B cell (primary cell): Measurements from ENCODE around the gene SRRM5. TPM values are rescaled to one million over a fixed set of nuclear protein-coding genes. Genes with fewer than 3 reads are reported as not detected.
A peak's percentile ranks its signal among the peaks of the same experiment; 100 is the strongest.

Experiments
- ATAC-seq: fragments of 200-7000 bp; cut with Tn5 transposase; one replicate; pipeline ENCODE4 v1.10.0; 2021; ENCODE audit warnings: low read depth, mild to moderate bottlenecking, moderate number of reproducible peaks, moderate library complexity
- CTCF ChIA-PET: fragments of 350-600 bp; sonication (Branson Sonifier 250); formaldehyde crosslinking; loops from one replicate; lab custom pipeline; 2021; ENCODE audit warnings: antibody characterized with exemption, inconsistent platforms; lab: Charles Lee
- POLR2A ChIA-PET: fragments of 350-600 bp; sonication (Branson Sonifier 250); formaldehyde crosslinking; loops from one replicate; lab custom pipeline; 2021; ENCODE audit warnings: antibody characterized with exemption; lab: Charles Lee
- DNase-seq: peaks from one replicate; pipeline ENCODE4 v3.0.0; 2013
- H2AFZ ChIP-seq: 2 replicates; pipeline ENCODE4 v1.6.1; 2012; ENCODE audit warnings: mild to moderate bottlenecking, low read depth, low read length; ENCODE audit not compliant: insufficient read depth, poor library complexity, severe bottlenecking
- H3K27ac ChIP-seq, 2 donors: 1 replicate in 1 of 2; 2 replicates in 1 of 2; pipeline ENCODE4 v1.5.1; 2012 to 2013; ENCODE audit warnings: low read length in 2 of 2, mild to moderate bottlenecking in 2 of 2, moderate library complexity in 1 of 2
- H3K27me3 ChIP-seq, 4 experiments: fragments of 200-600 bp in 1 of 4; sonication (generic) in 1 of 4; replicated peaks in 1 of 4; 1 replicate in 2 of 4; 2 replicates in 2 of 4; pipeline versions ENCODE4 v1.6.1 to v1.7.0; 2013 to 2016; ENCODE audit warnings: low read length in 3 of 4, mild to moderate bottlenecking in 2 of 4, mixed read lengths in 1 of 4, moderate library complexity in 1 of 4; ENCODE audit not compliant: insufficient read depth in 4 of 4, control insufficient read depth in 3 of 4; ENCODE audit errors: control extremely low read depth in 1 of 4
- H3K36me3 ChIP-seq, 2 experiments: replicated peaks in 1 of 2; 1 replicate in 1 of 2; 2 replicates in 1 of 2; pipeline versions ENCODE4 v1.6.1 to v1.7.1; 2013; ENCODE audit warnings: low read length in 1 of 2; ENCODE audit not compliant: insufficient read depth in 2 of 2, control insufficient read depth in 1 of 2; ENCODE audit errors: control extremely low read depth in 1 of 2, extremely low read depth in 1 of 2
- H3K4me1 ChIP-seq, 2 donors: fragments of 200-600 bp in 1 of 2; sonication (generic) in 1 of 2; 1 replicate in 1 of 2; 2 replicates in 1 of 2; pipeline versions ENCODE4 v1.5.1 to v1.6.1; 2013 to 2017; ENCODE audit warnings: low read length in 2 of 2; ENCODE audit not compliant: control insufficient read depth in 2 of 2, insufficient read depth in 2 of 2
- H3K4me2 ChIP-seq: replicated peaks from 2 replicates; pipeline ENCODE3; 2012; ENCODE audit warnings: mild to moderate bottlenecking, low read depth, low read length; ENCODE audit not compliant: poor library complexity, severe bottlenecking
- H3K4me3 ChIP-seq, 5 experiments: fragments of 200-600 bp in 1 of 5; sonication (generic) in 1 of 5; 1 replicate in 3 of 5; 2 replicates in 2 of 5; pipeline versions ENCODE4 v1.5.1 to v1.7.0; 2011 to 2016; ENCODE audit warnings: low read length in 4 of 5, mild to moderate bottlenecking in 4 of 5, low read depth in 2 of 5, control low read depth in 1 of 5, moderate library complexity in 1 of 5; ENCODE audit not compliant: insufficient read depth in 1 of 5; ENCODE audit errors: control extremely low read depth in 1 of 5, extremely low read depth in 1 of 5
- H3K79me2 ChIP-seq: fragments of 200-600 bp; sonication (generic); one replicate; pipeline ENCODE4 v1.6.0; 2016; ENCODE audit warnings: low read length; ENCODE audit not compliant: control insufficient read depth, insufficient read depth
- H3K9ac ChIP-seq: fragments of 200-600 bp; sonication (generic); 2 replicates; pipeline ENCODE4 v1.6.1; 2017; ENCODE audit warnings: mild to moderate bottlenecking, low read length, moderate library complexity
- H3K9me3 ChIP-seq, 3 donors: one replicate each; pipeline versions ENCODE4 v1.6.1 to v1.7.1; 2013; ENCODE audit warnings: low read length in 2 of 3; ENCODE audit not compliant: control insufficient read depth in 2 of 3, insufficient read depth in 1 of 3; ENCODE audit errors: control extremely low read depth in 1 of 3
- H4K20me1 ChIP-seq: 2 replicates; pipeline ENCODE4 v1.6.0; 2012; ENCODE audit warnings: mild to moderate bottlenecking, low read length; ENCODE audit not compliant: insufficient read depth, control insufficient read depth, poor library complexity, severe bottlenecking
- H3K27ac Mint-ChIP-seq: one replicate; pipeline ENCODE4 v1.8.0; 2021; ENCODE audit warnings: mixed read lengths
- H3K27me3 Mint-ChIP-seq: one replicate; pipeline ENCODE4 v1.8.0; 2021; ENCODE audit warnings: mixed read lengths
- H3K4me1 Mint-ChIP-seq: one replicate; pipeline ENCODE4 v1.8.0; 2021; ENCODE audit warnings: mixed read lengths
- H3K4me3 Mint-ChIP-seq: one replicate; pipeline ENCODE4 v1.8.0; 2021; ENCODE audit warnings: mixed read lengths
- H3K9me3 Mint-ChIP-seq: one replicate; pipeline ENCODE4 v1.8.0; 2022; ENCODE audit warnings: mixed read lengths; ENCODE audit not compliant: insufficient read depth
- CTCF ChIP-seq: fragments of 200-600 bp; IDR thresholded peaks from one replicate; pipeline ENCODE4 v1.8.0; 2022; ENCODE audit warnings: antibody characterized with exemption, mild to moderate bottlenecking
- EZH2 ChIP-seq: IDR thresholded peaks from 2 replicates; pipeline ENCODE4 v1.6.1; 2012; ENCODE audit warnings: borderline replicate concordance, low read depth, mild to moderate bottlenecking, moderate library complexity, low read length; ENCODE audit not compliant: insufficient read depth, poor library complexity, severe bottlenecking
- WGBS: methylation state at CpG from one replicate; pipeline ENCODE4 v1.1.5; 2013; ENCODE audit warnings: missing lambda C conversion rate; ENCODE audit not compliant: insufficient coverage; 5-methylcytosine and 5-hydroxymethylcytosine counted together
- intact Hi-C: fragments of 100-400 bp; cut with micrococcal nuclease; formaldehyde crosslinking; loops from one replicate; pipeline ENCODE4 v1.10.0; 2022
- polyA plus RNA-seq: library from polyadenylated mRNA; depleted of rRNA; stranded (reverse); fragments of >200 nt; gene quantifications from 2 replicates; pipeline ENCODE4 v1.2.3, GENCODE V29; 2012
- total RNA-seq, 2 donors: library from RNA; stranded (reverse); fragments of 120-200 nt in 1 of 2; gene quantifications; 1 replicate in 1 of 2; 2 replicates in 1 of 2; pipeline versions ENCODE4 v1.2.3 to v1.2.4, GENCODE V29; 2013 to 2022

The SRRM5 gene
- total and polyA plus RNA-seq, 2 donors (not counting 1 experiment from before 2014, with no cell fraction given) = 0.64 to 1.4 TPM

DNA sequence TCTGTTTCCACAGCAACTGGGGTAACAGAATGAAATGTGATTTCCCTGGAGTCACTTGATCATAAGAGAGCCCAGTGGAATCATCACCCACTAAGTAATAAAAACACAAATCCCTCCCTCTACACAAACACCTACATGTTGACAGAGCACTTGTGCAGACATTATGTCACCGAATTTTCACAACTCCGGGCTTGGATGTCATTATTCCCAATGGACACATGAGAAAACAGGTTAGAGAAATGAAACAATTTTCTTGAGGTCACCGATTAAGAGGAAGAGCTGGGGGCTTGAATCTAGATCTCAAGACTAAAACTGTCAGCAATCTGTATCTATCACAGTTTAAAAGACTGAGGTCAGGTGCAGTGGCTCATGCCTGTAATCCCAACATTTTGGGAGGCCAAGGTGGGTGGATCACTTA is 39.7 kb upstream of the SRRM5 start:
- peaks cover 11 to 27% of the 10 kb centered on the region in 2 donors for H3K4me1 ChIP-seq
- H3K9me3 Mint-ChIP-seq = no peaks in the 10 kb centered on the region

More for the DNA sequence above, 39.7 kb upstream of the SRRM5 start:
- Histone ChIP-seq H3K4me2 (no peak overlapping the region), H4K20me1 (peaks cover 5% of the 10 kb centered on the region), H3K27ac (peak overlapping the region in 1 of 2 donors; percentile 51), H3K27me3 (no peaks in the 10 kb centered on the region), H3K9me3 (no peaks in the 10 kb centered on the region), H3K36me3 (peaks cover 0 to 10% of the 10 kb centered on the region in 2 experiments), H2AFZ (no peak overlapping the region), H3K79me2 (peaks cover 41% of the 10 kb centered on the region), H3K4me3 (no peak overlapping the region), H3K9ac (no peak overlapping the region)
- Mint-ChIP-seq H3K4me3 (no peak overlapping the region), H3K4me1 (peaks cover 38% of the 10 kb centered on the region), H3K27me3 (no peaks in the 10 kb centered on the region), H3K27ac (no peak overlapping the region)
- intact Hi-C loops = no loop called here
- ChIA-PET CTCF (interaction anchor here (1.0 to 1.7 kb wide), 3 partner anchors 9 to 52 kb away, joined by 3 to 7 read pairs (median 5); no protein-coding TSS in a partner anchor), POLR2A (no interaction called here)
- TF ChIP-seq EZH2 (no peak), CTCF (no peak)
- DNase-seq = no peak
- 100% methylated on average over 2 of the region's 3 CpGs for WGBS
- ATAC-seq = no peak
